ENCODE data around the gene PMEL. TPM values are rescaled to one million over a fixed set of nuclear protein-coding genes. Genes with fewer than 3 reads are reported as not detected.

The PMEL gene
- total RNA-seq, 1 experiment from 2014 or later = 72.2 TPM

DNA sequence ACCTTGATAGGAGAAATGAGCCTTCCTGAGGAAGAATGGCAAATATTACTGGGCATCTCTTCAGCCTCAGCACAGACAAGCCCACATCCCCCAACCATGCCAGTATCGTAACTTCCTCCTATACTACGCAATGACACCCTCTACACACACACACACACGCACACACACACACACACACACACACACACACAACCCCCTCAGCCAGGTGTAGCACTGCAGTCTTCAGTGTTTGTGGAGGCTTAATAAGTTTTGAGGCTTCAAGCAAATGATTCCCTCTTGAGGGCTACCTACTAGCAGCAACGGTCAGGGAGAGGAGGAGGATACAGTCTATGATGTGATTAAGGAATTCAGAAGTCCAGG, 33.3 kb downstream of the PMEL start:
- Mint-ChIP-seq H3K4me1 (peaks cover 35% of the 10 kb centered on the region), H3K4me3 (peak overlapping the region; percentile 85), H3K27me3 (ENCODE audit: low read depth) (peaks cover 59% of the 10 kb centered on the region), H3K27ac (no peak overlapping the region), H3K36me3 (no peaks in the 10 kb centered on the region), H3K9me3 (no peaks in the 10 kb centered on the region)
- no peak for ATAC-seq
- ChIA-PET CTCF (interaction anchor here (1.3 to 4.9 kb wide), 3 partner anchors 7 to 195 kb away, joined by 4 to 40 read pairs (median 30); no protein-coding TSS in a partner anchor), POLR2A (interaction anchor here (1.5 kb wide), 1 partner anchor 41 kb away, joined by 4 read pairs; the partner anchor contains the start of gene RAB5B)
- DNase-seq (ENCODE audit: low spot score) = no peak
- TF ChIP-seq, protein P1, sequence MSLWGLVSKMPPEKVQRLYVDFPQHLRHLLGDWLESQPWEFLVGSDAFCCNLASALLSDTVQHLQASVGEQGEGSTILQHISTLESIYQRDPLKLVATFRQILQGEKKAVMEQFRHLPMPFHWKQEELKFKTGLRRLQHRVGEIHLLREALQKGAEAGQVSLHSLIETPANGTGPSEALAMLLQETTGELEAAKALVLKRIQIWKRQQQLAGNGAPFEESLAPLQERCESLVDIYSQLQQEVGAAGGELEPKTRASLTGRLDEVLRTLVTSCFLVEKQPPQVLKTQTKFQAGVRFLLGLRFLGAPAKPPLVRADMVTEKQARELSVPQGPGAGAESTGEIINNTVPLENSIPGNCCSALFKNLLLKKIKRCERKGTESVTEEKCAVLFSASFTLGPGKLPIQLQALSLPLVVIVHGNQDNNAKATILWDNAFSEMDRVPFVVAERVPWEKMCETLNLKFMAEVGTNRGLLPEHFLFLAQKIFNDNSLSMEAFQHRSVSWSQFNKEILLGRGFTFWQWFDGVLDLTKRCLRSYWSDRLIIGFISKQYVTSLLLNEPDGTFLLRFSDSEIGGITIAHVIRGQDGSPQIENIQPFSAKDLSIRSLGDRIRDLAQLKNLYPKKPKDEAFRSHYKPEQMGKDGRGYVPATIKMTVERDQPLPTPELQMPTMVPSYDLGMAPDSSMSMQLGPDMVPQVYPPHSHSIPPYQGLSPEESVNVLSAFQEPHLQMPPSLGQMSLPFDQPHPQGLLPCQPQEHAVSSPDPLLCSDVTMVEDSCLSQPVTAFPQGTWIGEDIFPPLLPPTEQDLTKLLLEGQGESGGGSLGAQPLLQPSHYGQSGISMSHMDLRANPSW (CRISPR knock-in tag; conservative IDR thresholded peaks at IDR 0.05; ENCODE audit: low read depth) = no peak

- Mint-ChIP-seq H3K9me3 (no peaks in the 10 kb centered on the region), H3K4me1 (peaks cover 35% of the 10 kb centered on the region), H3K36me3 (peaks cover 4% of the 10 kb centered on the region; the same call in 1 of the 2 replicates), H3K27me3 (ENCODE audit: low read depth) (peaks cover 58% of the 10 kb centered on the region), H3K27ac (peak overlapping the region; percentile 90), H3K4me3 (peak overlapping the region; percentile 85)
- peak; percentile 65 for DNase-seq (ENCODE audit: low spot score)
- 0 out of 2 replicates have a peak, but pooled peaks have one; percentile 24 for TF ChIP-seq CREM (CRISPR knock-in tag; IDR thresholded peaks at IDR 0.05)
- TF ChIP-seq, protein P2, sequence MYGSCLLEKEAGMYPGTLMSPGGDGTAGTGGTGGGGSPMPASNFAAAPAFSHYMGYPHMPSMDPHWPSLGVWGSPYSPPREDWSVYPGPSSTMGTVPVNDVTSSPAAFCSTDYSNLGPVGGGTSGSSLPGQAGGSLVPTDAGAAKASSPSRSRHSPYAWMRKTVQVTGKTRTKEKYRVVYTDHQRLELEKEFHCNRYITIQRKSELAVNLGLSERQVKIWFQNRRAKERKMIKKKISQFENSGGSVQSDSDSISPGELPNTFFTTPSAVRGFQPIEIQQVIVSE (CRISPR knock-in tag; IDR thresholded peaks at IDR 0.05; ENCODE audit: borderline replicate concordance) = no peak
- CTCF ChIA-PET = interaction anchor here (0.5 to 4.9 kb wide), 13 partner anchors 8 to 1336 kb away, joined by 3 to 40 read pairs (median 4); partner anchors contain the start of genes DNAJC14, ORMDL2, RAB5B and SARNP
- POLR2A ChIA-PET = interaction anchor here (1.1 to 1.5 kb wide), 3 partner anchors 42 to 102 kb away, joined by 3 to 5 read pairs (median 4); partner anchors contain the start of genes DNAJC14 and RAB5B
- peak; percentile 8 for ATAC-seq
Measured at GRCh38 chr12:55931780-55932550, 33.9 kb downstream of the PMEL start.

DNA sequence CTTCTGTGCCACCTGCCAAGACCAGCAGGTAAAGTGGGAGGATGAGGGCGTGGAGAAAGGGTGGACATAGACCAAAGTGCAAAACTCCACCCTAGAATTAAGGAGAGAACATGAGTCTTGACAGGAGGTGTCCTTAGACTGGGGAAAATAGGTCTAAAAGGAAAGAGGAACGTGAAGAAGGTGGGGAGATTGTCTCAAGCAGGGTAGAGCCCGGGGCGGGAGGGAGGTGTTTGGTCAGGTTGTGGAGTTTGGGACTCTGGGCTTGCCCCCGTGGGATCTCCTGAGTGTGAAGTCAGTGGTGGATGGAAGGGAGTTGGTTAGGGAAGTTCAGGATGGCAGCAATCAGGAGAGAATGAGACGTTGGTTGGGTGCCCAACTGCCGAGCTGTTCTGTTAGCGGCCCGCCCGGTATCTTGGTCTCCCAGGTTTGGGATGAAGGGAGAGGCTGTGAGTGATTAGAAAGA, 34.5 kb downstream of the PMEL start:
- ATAC-seq (no peak), DNase-seq (ENCODE audit: low spot score) (no peak)
- Mint-ChIP-seq H3K9me3 (no peaks in the 10 kb centered on the region), H3K36me3 (peaks cover 4% of the 10 kb centered on the region; the same call in 1 of the 2 replicates), H3K27ac (peak overlapping the region; percentile 90), H3K4me3 (peak overlapping the region; percentile 85), H3K27me3 (ENCODE audit: low read depth) (peaks cover 53% of the 10 kb centered on the region), H3K4me1 (peaks cover 35% of the 10 kb centered on the region)
- TF ChIP-seq ZNF219 (CRISPR knock-in tag; IDR thresholded peaks at IDR 0.05; ENCODE audit: borderline replicate concordance) (no peak), ZMAT4 (CRISPR knock-in tag; IDR thresholded peaks at IDR 0.05) (no peak), MAX (CRISPR knock-in tag; IDR thresholded peaks at IDR 0.05) (no peak), ZNF416 (CRISPR knock-in tag; IDR thresholded peaks at IDR 0.05) (no peak), FOXP4 (CRISPR knock-in tag; IDR thresholded peaks at IDR 0.05) (no peak), TP53 (CRISPR knock-in tag; IDR thresholded peaks at IDR 0.05) (no peak), PRRX2 (CRISPR knock-in tag; IDR thresholded peaks at IDR 0.05) (no peak), FOXJ3 (CRISPR knock-in tag; IDR thresholded peaks at IDR 0.05; ENCODE audit: borderline replicate concordance) (no peak), SMAD3 (CRISPR knock-in tag; IDR thresholded peaks at IDR 0.05; ENCODE audit: borderline replicate concordance) (no peak), HMGXB4 (CRISPR knock-in tag; IDR thresholded peaks at IDR 0.05) (no peak), TEAD1 (CRISPR knock-in tag; IDR thresholded peaks at IDR 0.05) (no peak)
- TF ChIP-seq, protein P3, sequence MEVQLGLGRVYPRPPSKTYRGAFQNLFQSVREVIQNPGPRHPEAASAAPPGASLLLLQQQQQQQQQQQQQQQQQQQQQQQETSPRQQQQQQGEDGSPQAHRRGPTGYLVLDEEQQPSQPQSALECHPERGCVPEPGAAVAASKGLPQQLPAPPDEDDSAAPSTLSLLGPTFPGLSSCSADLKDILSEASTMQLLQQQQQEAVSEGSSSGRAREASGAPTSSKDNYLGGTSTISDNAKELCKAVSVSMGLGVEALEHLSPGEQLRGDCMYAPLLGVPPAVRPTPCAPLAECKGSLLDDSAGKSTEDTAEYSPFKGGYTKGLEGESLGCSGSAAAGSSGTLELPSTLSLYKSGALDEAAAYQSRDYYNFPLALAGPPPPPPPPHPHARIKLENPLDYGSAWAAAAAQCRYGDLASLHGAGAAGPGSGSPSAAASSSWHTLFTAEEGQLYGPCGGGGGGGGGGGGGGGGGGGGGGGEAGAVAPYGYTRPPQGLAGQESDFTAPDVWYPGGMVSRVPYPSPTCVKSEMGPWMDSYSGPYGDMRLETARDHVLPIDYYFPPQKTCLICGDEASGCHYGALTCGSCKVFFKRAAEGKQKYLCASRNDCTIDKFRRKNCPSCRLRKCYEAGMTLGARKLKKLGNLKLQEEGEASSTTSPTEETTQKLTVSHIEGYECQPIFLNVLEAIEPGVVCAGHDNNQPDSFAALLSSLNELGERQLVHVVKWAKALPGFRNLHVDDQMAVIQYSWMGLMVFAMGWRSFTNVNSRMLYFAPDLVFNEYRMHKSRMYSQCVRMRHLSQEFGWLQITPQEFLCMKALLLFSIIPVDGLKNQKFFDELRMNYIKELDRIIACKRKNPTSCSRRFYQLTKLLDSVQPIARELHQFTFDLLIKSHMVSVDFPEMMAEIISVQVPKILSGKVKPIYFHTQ (CRISPR knock-in tag; IDR thresholded peaks at IDR 0.05) = no peak
- TF ChIP-seq, protein P4, sequence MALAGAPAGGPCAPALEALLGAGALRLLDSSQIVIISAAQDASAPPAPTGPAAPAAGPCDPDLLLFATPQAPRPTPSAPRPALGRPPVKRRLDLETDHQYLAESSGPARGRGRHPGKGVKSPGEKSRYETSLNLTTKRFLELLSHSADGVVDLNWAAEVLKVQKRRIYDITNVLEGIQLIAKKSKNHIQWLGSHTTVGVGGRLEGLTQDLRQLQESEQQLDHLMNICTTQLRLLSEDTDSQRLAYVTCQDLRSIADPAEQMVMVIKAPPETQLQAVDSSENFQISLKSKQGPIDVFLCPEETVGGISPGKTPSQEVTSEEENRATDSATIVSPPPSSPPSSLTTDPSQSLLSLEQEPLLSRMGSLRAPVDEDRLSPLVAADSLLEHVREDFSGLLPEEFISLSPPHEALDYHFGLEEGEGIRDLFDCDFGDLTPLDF (CRISPR knock-in tag; IDR thresholded peaks at IDR 0.05) = no peak
- POLR2A ChIA-PET = interaction anchor here (1.1 to 1.5 kb wide), 3 partner anchors 42 to 102 kb away, joined by 3 to 5 read pairs (median 4); partner anchors contain the start of genes DNAJC14 and RAB5B
- CTCF ChIA-PET = interaction anchor here (0.5 to 4.9 kb wide), 14 partner anchors 8 to 1335 kb away, joined by 3 to 40 read pairs (median 4); partner anchors contain the start of genes DNAJC14, ORMDL2, RAB5B and SARNP

Data from WTC11 (cell line).